Heart right ventricle (tissue), 16 donors: ENCODE measurements around the gene NDRG4. TPM values are rescaled to one million over a fixed set of nuclear protein-coding genes. Genes with fewer than 3 reads are reported as not detected.

Experiments
- ATAC-seq, 8 donors: fragments of 200-7000 bp; cut with Tn5 transposase; one replicate each; pipeline ENCODE4 v1.9.1; 2020; ENCODE audit warnings: mild to moderate bottlenecking in 8 of 8, moderate library complexity in 8 of 8, moderate number of reproducible peaks in 1 of 8
- DNase-seq, 2 donors: peaks; one replicate each; pipeline ENCODE4 v3.0.0-alpha.2; 2020
- H3K27ac ChIP-seq, 10 donors: fragments of 200-600 bp; sonication (generic) in 2 of 10; one replicate each; pipeline versions ENCODE4 v1.5.0 to v1.8.0; 2020 to 2022; ENCODE audit warnings: mild to moderate bottlenecking in 3 of 10
- H3K27me3 ChIP-seq, 7 donors: fragments of 200-600 bp; one replicate each; pipeline ENCODE4 v1.8.0; 2021 to 2022; ENCODE audit warnings: mild to moderate bottlenecking in 2 of 7
- H3K36me3 ChIP-seq, 9 donors: fragments of 200-600 bp; sonication (generic) in 1 of 9; one replicate each; pipeline versions ENCODE4 v1.5.0 to v1.8.0; 2020 to 2022; ENCODE audit warnings: mild to moderate bottlenecking in 2 of 9
- H3K4me1 ChIP-seq, 9 donors: fragments of 200-600 bp; sonication (generic) in 1 of 9; one replicate each; pipeline versions ENCODE4 v1.5.0 to v1.8.0; 2020 to 2022; ENCODE audit warnings: mild to moderate bottlenecking in 4 of 9
- H3K4me3 ChIP-seq, 10 donors: fragments of 200-600 bp; sonication (generic) in 2 of 10; one replicate each; pipeline versions ENCODE4 v1.5.0 to v1.8.0; 2020 to 2022; ENCODE audit warnings: mild to moderate bottlenecking in 7 of 10, moderate library complexity in 2 of 10
- H3K9me3 ChIP-seq, 11 donors: fragments of 200-600 bp in 10 of 11; sonication (generic) in 2 of 11; one replicate each; pipeline versions ENCODE4 v1.5.0 to v1.8.0; 2013 to 2022; ENCODE audit warnings: mild to moderate bottlenecking in 2 of 11, control low read depth in 1 of 11, moderate library complexity in 1 of 11
- WGBS, 2 donors: extraction: QIAGEN DNeasy Blood & Tissue Kit; methylation state at CpG; one replicate each; pipeline ENCODE4 v1.1.7; 2013; ENCODE audit warnings: inconsistent platforms in 1 of 2; 5-methylcytosine and 5-hydroxymethylcytosine counted together
- intact Hi-C, 10 donors: fragments of 100-400 bp; cut with DNase I; formaldehyde crosslinking; loops; one replicate each; pipeline versions ENCODE4 v1.11.1 to v1.14.2; 2022
- polyA plus RNA-seq, 2 donors: library from polyadenylated mRNA; stranded (reverse); fragments of 200-250 nt; gene quantifications; one replicate each; pipeline ENCODE4 v1.2.3, GENCODE V29; 2013
- total RNA-seq, 10 donors: library from RNA; stranded (reverse); fragmentation: NEBNext Ultra II Directional in 3 of 10; extraction: Animal tissue kit (Norgen Biotek cat#: 25700) in 3 of 10; gene quantifications; one replicate each; pipeline versions ENCODE4 v1.2.1 to v1.2.4, GENCODE V29; 2021 to 2023
- TF ChIP-seq, protein P1 (sequence below), 9 donors: fragments of 200-600 bp; sonication (generic) in 2 of 9; IDR thresholded peaks; one replicate each; pipeline versions ENCODE4 v1.5.0 to v1.8.0; 2021 to 2022; ENCODE audit warnings: antibody characterized with exemption in 9 of 9, mild to moderate bottlenecking in 5 of 9, moderate library complexity in 1 of 9
- donor health status: Arrhythmogenic right ventricular cardiomyopathy.
- donor health status: ischemic (EF 13 %, LVEDD 7.1; RV severe dilation, severe dysfunction).
- donor health status: healthy with polysubstance abuse.
- donor health status: DM: no; HTN: yes; CAD: no.
- donor health status: DM: no; HTN: no; CAD: no.
- donor health status: ischemic (EF 25% LVEDD 6.9; RV normal size, moderate dysfunction).
- donor health status: ischemic (EF 25% LVEDD 5.7; RV mildly dilated, moderate dysfunction).
- donor health status: healthy.
- donor health status: DM: yes; HTN: yes; CAD: no.
- donor health status: Ischemic cardiomyopathy.
- donor health status: ischemic (EF 35%, LVEDD 5.7; RV mildly dilated, moderate dysfunction).
- donor health status: nonischemic (EF 11% LVEDD 7.7; RV severe dilation, severe dysfunction).
- donor health status: DM: yes; HTN: yes; CAD: no.
- donor health status: PGD.
- donor health status: ischemic (EF 29% LVEDD 5.4; RV normal size, mild dysfunction).
- donor health status: nonischemic (EF 23%, LVEDD 6.1; RV moderate dilation, normal function).

Gene NDRG4
- total and polyA plus RNA-seq, 12 donors = 286 to 821 (median 539) TPM

DNA sequence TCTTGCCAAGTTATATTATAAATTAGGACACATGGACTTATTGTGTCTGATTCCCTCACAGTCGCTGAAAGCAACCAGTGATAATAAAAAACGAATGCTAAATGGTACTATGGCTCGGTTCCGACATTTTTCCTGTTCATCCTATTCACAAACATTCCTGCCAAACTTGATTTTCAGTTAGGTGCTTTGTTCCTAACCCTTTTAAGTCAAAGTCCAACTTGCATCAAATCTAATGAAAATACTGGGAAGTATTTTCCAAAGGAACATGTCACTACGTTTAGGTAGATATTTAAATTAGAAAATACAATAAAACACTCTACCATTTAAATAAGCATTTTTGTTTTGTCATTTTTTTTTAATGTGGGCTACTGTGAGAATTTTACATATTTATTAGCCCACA, 36.3 kb downstream of the NDRG4 start:
- ATAC-seq = no peak
- Histone ChIP-seq H3K27me3 (no peaks in the 10 kb centered on the region), H3K4me1 (peaks cover 0 to 30% (median 0%) of the 10 kb centered on the region in 9 donors), H3K27ac (peak overlapping the region in 1 of 10 donors; percentile 9), H3K4me3 (no peak overlapping the region), H3K9me3 (no peaks in the 10 kb centered on the region), H3K36me3 (peaks cover 0 to 100% (median 88%) of the 10 kb centered on the region in 9 donors)
- intact Hi-C loops = loop anchor here in 3 of 10 donors (5.0 to 10.0 kb wide), 3 partner anchors 41 to 49 kb away; no protein-coding TSS in a partner anchor
- WGBS, 2 donors = 56 to 61% methylated on average over 5 of the region's 5 CpGs
- TF ChIP-seq, protein P1, sequence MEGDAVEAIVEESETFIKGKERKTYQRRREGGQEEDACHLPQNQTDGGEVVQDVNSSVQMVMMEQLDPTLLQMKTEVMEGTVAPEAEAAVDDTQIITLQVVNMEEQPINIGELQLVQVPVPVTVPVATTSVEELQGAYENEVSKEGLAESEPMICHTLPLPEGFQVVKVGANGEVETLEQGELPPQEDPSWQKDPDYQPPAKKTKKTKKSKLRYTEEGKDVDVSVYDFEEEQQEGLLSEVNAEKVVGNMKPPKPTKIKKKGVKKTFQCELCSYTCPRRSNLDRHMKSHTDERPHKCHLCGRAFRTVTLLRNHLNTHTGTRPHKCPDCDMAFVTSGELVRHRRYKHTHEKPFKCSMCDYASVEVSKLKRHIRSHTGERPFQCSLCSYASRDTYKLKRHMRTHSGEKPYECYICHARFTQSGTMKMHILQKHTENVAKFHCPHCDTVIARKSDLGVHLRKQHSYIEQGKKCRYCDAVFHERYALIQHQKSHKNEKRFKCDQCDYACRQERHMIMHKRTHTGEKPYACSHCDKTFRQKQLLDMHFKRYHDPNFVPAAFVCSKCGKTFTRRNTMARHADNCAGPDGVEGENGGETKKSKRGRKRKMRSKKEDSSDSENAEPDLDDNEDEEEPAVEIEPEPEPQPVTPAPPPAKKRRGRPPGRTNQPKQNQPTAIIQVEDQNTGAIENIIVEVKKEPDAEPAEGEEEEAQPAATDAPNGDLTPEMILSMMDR (IDR thresholded peaks at IDR 0.05) = no peak
- DNase-seq = no peak

DNA sequence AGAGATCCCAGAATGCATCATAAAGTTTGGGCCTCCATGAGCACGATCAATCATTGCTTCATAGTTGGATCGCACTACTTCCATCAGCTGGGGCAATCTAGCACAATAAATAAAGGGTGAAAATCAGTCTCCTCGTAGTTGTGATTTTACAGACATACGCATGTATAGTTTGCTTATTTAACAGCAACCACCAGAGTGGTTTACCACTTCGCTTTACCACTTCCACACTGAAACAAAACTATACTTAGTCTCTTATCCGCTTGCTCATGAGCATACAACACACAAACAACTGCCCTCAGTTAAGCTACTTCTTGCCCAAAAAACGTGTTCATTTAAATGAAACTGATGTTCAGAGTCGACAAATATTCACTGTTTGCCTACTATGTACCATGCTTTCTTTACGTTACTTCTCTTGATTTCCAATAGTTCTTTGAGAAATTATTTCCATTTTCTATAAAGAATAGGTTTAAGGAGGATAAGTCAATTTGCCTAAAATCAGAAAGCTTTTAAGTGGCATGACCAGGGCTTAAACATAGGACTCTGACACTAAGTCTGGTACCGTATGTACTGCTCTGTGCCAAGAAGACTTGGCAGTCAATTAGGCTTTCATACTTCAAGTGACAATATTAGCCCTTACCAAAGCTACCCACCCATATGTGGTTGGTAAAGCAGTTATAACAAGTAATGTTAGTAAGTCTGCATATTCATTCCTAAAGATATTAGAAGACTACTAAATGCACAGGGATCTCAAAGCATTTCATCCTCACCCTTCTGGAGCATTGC, 37.4 kb downstream of the NDRG4 start:
- TF ChIP-seq, protein P1 (IDR thresholded peaks at IDR 0.05) = no peak
- ATAC-seq = peak in 7 of 8 donors; percentile 58 to 79 (median 70)
- DNase-seq = no peak
- Histone ChIP-seq H3K4me3 (no peak overlapping the region), H3K36me3 (peaks cover 0 to 100% (median 86%) of the 10 kb centered on the region in 9 donors), H3K4me1 (peaks cover 0 to 30% (median 0%) of the 10 kb centered on the region in 9 donors), H3K27ac (peak overlapping the region in 1 of 10 donors; percentile 40), H3K27me3 (no peaks in the 10 kb centered on the region), H3K9me3 (no peaks in the 10 kb centered on the region)
- intact Hi-C loops = loop anchor here in 3 of 10 donors (5.0 to 10.0 kb wide), 3 partner anchors 40 to 47 kb away; no protein-coding TSS in a partner anchor
- 81 to 88% methylated on average over 10 of the region's 10 CpGs for WGBS, 2 donors

DNA sequence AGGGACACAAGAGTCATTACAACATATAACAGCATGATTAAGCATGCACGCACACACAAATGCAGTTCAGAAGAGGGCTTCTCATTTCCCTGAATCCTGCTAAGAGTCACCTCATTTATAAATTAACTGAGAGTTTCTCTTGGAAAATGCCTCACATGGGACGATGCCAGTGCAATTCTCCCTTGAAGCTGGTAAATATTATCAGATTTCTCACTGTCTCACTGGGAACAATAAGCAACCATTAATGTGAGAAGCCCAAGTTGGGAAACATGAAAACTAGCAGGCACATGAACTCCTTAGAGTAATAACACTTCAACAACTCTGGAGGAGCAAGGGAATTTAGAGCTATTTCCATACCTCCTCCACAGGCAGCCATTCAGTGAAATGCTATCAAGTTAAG, 41.8 kb downstream of the NDRG4 start:
- Histone ChIP-seq H3K9me3 (no peaks in the 10 kb centered on the region), H3K27me3 (no peaks in the 10 kb centered on the region), H3K36me3 (peaks cover 0 to 100% (median 94%) of the 10 kb centered on the region in 9 donors), H3K4me1 (peaks cover 0 to 15% (median 3%) of the 10 kb centered on the region in 9 donors), H3K4me3 (no peak overlapping the region), H3K27ac (no peak overlapping the region)
- TF ChIP-seq, protein P1 (IDR thresholded peaks at IDR 0.05) = no peak
- no peak for DNase-seq
- 86% methylated on average over 2 of the region's 2 CpGs for WGBS, 2 donors
- no peak for ATAC-seq
- intact Hi-C loops = loop anchor here in 2 of 10 donors (2.0 to 5.0 kb wide), 2 partner anchors 17 to 36 kb away; no protein-coding TSS in a partner anchor

DNA sequence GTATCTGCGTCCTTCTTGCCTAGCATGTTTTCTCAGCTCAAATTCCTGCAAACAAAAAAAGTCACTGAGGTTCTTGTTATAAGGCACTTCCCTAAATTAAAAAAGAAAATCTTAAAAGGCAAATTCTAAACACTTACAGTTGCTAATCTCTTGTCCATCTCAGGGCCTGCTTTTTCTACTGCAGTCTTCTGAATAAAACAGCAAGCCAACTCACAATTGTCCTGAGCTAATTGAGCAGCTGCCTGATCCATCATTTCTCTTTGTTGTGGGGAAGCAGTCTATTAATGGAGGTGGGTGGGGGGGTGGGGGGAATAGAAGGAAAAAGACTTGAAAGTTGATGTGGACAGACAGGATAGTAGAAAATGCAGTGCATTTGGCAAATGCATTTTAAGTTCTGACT, 42.3 kb downstream of the NDRG4 start:
- TF ChIP-seq, protein P1 (IDR thresholded peaks at IDR 0.05) = no peak
- intact Hi-C loops = loop anchor here in 1 of 10 donors (5.0 kb wide), 1 partner anchor 35 kb away; no protein-coding TSS in a partner anchor
- no peak overlapping the region for H3K4me3 ChIP-seq
- H3K27ac ChIP-seq = no peak overlapping the region
- WGBS, 2 donors = 71 to 80% methylated on average over 1 of the region's 1 CpG
- ATAC-seq (no peak), DNase-seq (no peak)
- no peaks in the 10 kb centered on the region for H3K27me3 ChIP-seq
- H3K36me3 ChIP-seq = peaks cover 0 to 100% (median 88%) of the 10 kb centered on the region in 9 donors
- no peaks in the 10 kb centered on the region for H3K9me3 ChIP-seq
- H3K4me1 ChIP-seq = peaks cover 0 to 13% (median 3%) of the 10 kb centered on the region in 9 donors
